GM20000 (cell line): ENCODE measurements around the gene ABCC2.

ENCODE experiments used
- DNase-seq: peaks from one replicate; pipeline ENCODE4 v3.0.0; 2012; ENCODE audit warnings: low spot score
- CTCF ChIP-seq: IDR thresholded peaks from 2 replicates; pipeline ENCODE4 v1.5.1; 2012; ENCODE audit warnings: mild to moderate bottlenecking, control low read depth; ENCODE audit errors: extremely low read depth, missing control alignments

Gene ABCC2

GRCh38 chr10:99798920-99799319 is 16.5 kb downstream of the ABCC2 start:
- TF ChIP-seq CTCF: no peak
- no peak for DNase-seq

GRCh38 chr10:99799613-99800012 is 17.2 kb downstream of the ABCC2 start:
- no peak for TF ChIP-seq CTCF
- DNase-seq: no peak

GRCh38 chr10:99804471-99804870 is 22.0 kb downstream of the ABCC2 start:
- no peak for TF ChIP-seq CTCF
- DNase-seq: no peak

GRCh38 chr10:99805190-99805589 is 22.8 kb downstream of the ABCC2 start:
- TF ChIP-seq CTCF: no peak
- DNase-seq: no peak

GRCh38 chr10:99806091-99806490 is 23.7 kb downstream of the ABCC2 start:
- no peak for TF ChIP-seq CTCF
- no peak for DNase-seq

- DNase-seq: no peak
- TF ChIP-seq CTCF: no peak
Observed at GRCh38 chr10:99807786-99808185, 25.3 kb downstream of the ABCC2 start.

- no peak for DNase-seq
- TF ChIP-seq CTCF: no peak
Observed at GRCh38 chr10:99808270-99808669, 25.8 kb downstream of the ABCC2 start.

- no peak for TF ChIP-seq CTCF
- no peak for DNase-seq
Observed at GRCh38 chr10:99809481-99809880, 27.0 kb downstream of the ABCC2 start.
